Endodermal cell (in vitro differentiated cells): ENCODE data around the gene GSE1. TPM values are rescaled to one million over a fixed set of nuclear protein-coding genes. Genes with fewer than 3 reads are reported as not detected.

ENCODE experiments used
- DNase-seq: peaks from one replicate; pipeline ENCODE4 v3.0.0-alpha.2; 2017
- H3K27ac ChIP-seq: 2 replicates; pipeline ENCODE4 v1.5.1; 2013; ENCODE audit warnings: mild to moderate bottlenecking, low read depth, low read length, moderate library complexity
- H3K27me3 ChIP-seq: 2 replicates; pipeline ENCODE4 v1.6.1; 2013; ENCODE audit warnings: mild to moderate bottlenecking, low read length, moderate library complexity; ENCODE audit not compliant: insufficient read depth, control insufficient read depth, poor library complexity, severe bottlenecking
- H3K36me3 ChIP-seq: 2 replicates; pipeline ENCODE4 v1.7.0; 2013; ENCODE audit warnings: mild to moderate bottlenecking, low read length, moderate library complexity; ENCODE audit not compliant: control insufficient read depth, insufficient read depth
- H3K4me1 ChIP-seq: one replicate; pipeline ENCODE4 v1.7.0; 2013; ENCODE audit warnings: low read length; ENCODE audit not compliant: control insufficient read depth, insufficient read depth
- H3K4me3 ChIP-seq: 2 replicates; pipeline ENCODE4 v1.5.1; 2013; ENCODE audit warnings: mild to moderate bottlenecking, low read length, moderate library complexity
- H3K9ac ChIP-seq: 2 replicates; pipeline ENCODE4 v1.6.1; 2013; ENCODE audit warnings: mild to moderate bottlenecking, low read length, moderate library complexity; ENCODE audit not compliant: poor library complexity, severe bottlenecking; ENCODE audit errors: extremely low read depth
- H3K9me3 ChIP-seq: 2 replicates; pipeline ENCODE4 v1.6.1; 2013; ENCODE audit warnings: mild to moderate bottlenecking, low read length, moderate library complexity; ENCODE audit not compliant: control insufficient read depth
- H3K27ac Mint-ChIP-seq: 2 replicates; pipeline ENCODE4 v1.8.0; 2020; ENCODE audit warnings: mixed read lengths
- H3K27me3 Mint-ChIP-seq: 2 replicates; pipeline ENCODE4 v1.8.0; 2021; ENCODE audit warnings: mild to moderate bottlenecking, mixed read lengths; ENCODE audit not compliant: insufficient read depth
- H3K36me3 Mint-ChIP-seq: 2 replicates; pipeline ENCODE4 v1.8.0; 2020; ENCODE audit warnings: low read depth, mixed read lengths
- H3K4me1 Mint-ChIP-seq: 2 replicates; pipeline ENCODE4 v1.8.0; 2020; ENCODE audit warnings: mixed read lengths
- H3K4me3 Mint-ChIP-seq: 2 replicates; pipeline ENCODE4 v1.8.0; 2020; ENCODE audit warnings: mild to moderate bottlenecking, moderate library complexity, mixed read lengths
- H3K9me3 Mint-ChIP-seq: 2 replicates; pipeline ENCODE4 v1.8.0; 2020; ENCODE audit warnings: mild to moderate bottlenecking, mixed read lengths
- CTCF ChIP-seq: fragments of 200-600 bp; sonication (generic); conservative IDR thresholded peaks from 2 replicates; pipeline ENCODE4 v1.5.0; 2021; ENCODE audit warnings: antibody characterized with exemption, mild to moderate bottlenecking
- WGBS, 2 experiments: methylation state at CpG; one replicate each; pipeline versions ENCODE4 v1.1.5 to v1.1.7; 2013; ENCODE audit warnings: missing lambda C conversion rate in 2 of 2, mixed read lengths in 1 of 2; ENCODE audit not compliant: insufficient coverage in 1 of 2, insufficient read length in 1 of 2; 5-methylcytosine and 5-hydroxymethylcytosine counted together
- total RNA-seq, 2 donors: library from RNA; stranded (reverse); fragmentation: NEBNext Ultra II Directional in 1 of 2; extraction: Animal tissue kit (Norgen Biotek cat#: 25700) in 1 of 2; gene quantifications; 2 replicates in 1 of 2; 3 replicates in 1 of 2; pipeline ENCODE4 v1.2.1, GENCODE V29; 2021

GSE1 gene
- total RNA-seq, 2 donors from 2014 or later = 108 to 128 TPM

GRCh38 chr16:85574672-85575475 lies 38.2 kb upstream of the GSE1 start:
- DNase-seq = no peak
- peaks cover 54% of the 10 kb centered on the region for H3K4me1 Mint-ChIP-seq
- Histone ChIP-seq H3K4me3 (no peak overlapping the region), H3K36me3 (no peaks in the 10 kb centered on the region), H3K9ac (no peak overlapping the region), H3K27ac (no peak overlapping the region), H3K4me1 (peaks cover 31% of the 10 kb centered on the region), H3K27me3 (no peaks in the 10 kb centered on the region), H3K9me3 (no peaks in the 10 kb centered on the region)
- H3K9me3 Mint-ChIP-seq = no peaks in the 10 kb centered on the region
- no peak for TF ChIP-seq CTCF
- no peaks in the 10 kb centered on the region for H3K36me3 Mint-ChIP-seq
- H3K4me3 Mint-ChIP-seq = no peak overlapping the region
- peak overlapping the region; percentile 75 for H3K27ac Mint-ChIP-seq
- WGBS, 2 experiments = 67 to 72% methylated on average over 22 to 29 of the region's 29 CpGs
- peaks cover 10% of the 10 kb centered on the region for H3K27me3 Mint-ChIP-seq

GRCh38 chr16:85575920-85576319 lies 37.2 kb upstream of the GSE1 start:
- 84 to 93% methylated on average over 4 to 5 of the region's 5 CpGs for WGBS, 2 experiments
- peaks cover 26% of the 10 kb centered on the region for H3K4me1 ChIP-seq
- no peaks in the 10 kb centered on the region for H3K9me3 Mint-ChIP-seq
- H3K4me1 Mint-ChIP-seq = peaks cover 48% of the 10 kb centered on the region
- H3K27me3 Mint-ChIP-seq = peaks cover 18% of the 10 kb centered on the region
- H3K27me3 ChIP-seq = no peaks in the 10 kb centered on the region
- no peak overlapping the region for H3K9ac ChIP-seq
- no peak overlapping the region for H3K4me3 Mint-ChIP-seq
- no peaks in the 10 kb centered on the region for H3K36me3 ChIP-seq
- no peaks in the 10 kb centered on the region for H3K36me3 Mint-ChIP-seq
- TF ChIP-seq CTCF = no peak
- no peak overlapping the region for H3K27ac ChIP-seq
- no peaks in the 10 kb centered on the region for H3K9me3 ChIP-seq
- no peak overlapping the region for H3K27ac Mint-ChIP-seq
- no peak for DNase-seq
- no peak overlapping the region for H3K4me3 ChIP-seq

DNA sequence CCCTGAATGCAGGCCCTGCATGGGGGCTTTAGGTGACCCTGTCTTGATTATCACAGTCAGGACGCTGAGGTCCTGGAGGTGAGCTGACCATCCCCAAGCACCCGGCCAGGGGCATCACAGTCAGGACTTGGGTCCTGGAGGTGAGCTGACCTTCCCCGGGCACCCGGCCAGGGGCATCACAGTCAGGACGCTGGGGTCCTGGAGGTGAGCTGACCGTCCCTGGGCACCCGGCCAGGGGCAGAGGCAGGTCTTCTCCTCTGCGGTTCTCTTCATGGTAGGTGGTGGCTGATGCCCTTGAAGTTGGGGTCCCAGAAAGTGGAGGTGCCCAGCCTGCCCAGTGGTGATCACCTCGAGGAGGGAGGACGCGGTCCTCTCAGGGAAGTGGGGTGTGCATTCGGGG lies 36.2 kb upstream of the GSE1 start:
- H3K4me1 ChIP-seq = peaks cover 26% of the 10 kb centered on the region
- Mint-ChIP-seq H3K4me3 (no peak overlapping the region), H3K4me1 (peaks cover 51% of the 10 kb centered on the region), H3K27ac (no peak overlapping the region), H3K36me3 (no peaks in the 10 kb centered on the region), H3K27me3 (peaks cover 24% of the 10 kb centered on the region), H3K9me3 (no peaks in the 10 kb centered on the region)
- no peaks in the 10 kb centered on the region for H3K36me3 ChIP-seq
- 94 to 100% methylated on average over 6 to 12 of the region's 12 CpGs for WGBS, 2 experiments
- no peaks in the 10 kb centered on the region for H3K9me3 ChIP-seq
- no peak overlapping the region for H3K4me3 ChIP-seq
- DNase-seq = no peak
- H3K9ac ChIP-seq = no peak overlapping the region
- TF ChIP-seq CTCF = no peak
- no peak overlapping the region for H3K27ac ChIP-seq
- H3K27me3 ChIP-seq = no peaks in the 10 kb centered on the region
